Measurements from ENCODE around the gene NUDT1.

The NUDT1 gene

DNA sequence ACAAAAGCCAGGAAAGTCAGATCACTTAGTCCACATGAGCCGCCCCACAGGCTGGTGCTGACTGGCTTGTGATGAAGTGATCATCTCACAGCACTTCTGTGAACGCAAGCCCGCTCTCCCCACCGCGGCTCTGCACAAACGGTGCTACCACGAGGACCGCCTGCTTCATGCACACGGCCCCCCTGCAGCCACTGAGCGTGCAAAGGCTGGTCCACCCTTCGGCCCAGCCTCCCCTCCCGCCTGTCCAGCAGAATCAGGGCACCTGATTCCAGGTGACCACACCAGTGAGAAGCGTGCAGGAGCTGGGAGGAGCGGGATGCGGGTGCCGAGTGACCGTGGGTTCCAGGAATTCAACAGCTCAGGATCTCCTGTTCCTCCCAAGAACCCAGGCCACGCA lies 41.4 kb upstream of the NUDT1 start:
- no peak for TF ChIP-seq JUND (IDR thresholded peaks at IDR 0.05; ENCODE audit: low read depth)

DNA sequence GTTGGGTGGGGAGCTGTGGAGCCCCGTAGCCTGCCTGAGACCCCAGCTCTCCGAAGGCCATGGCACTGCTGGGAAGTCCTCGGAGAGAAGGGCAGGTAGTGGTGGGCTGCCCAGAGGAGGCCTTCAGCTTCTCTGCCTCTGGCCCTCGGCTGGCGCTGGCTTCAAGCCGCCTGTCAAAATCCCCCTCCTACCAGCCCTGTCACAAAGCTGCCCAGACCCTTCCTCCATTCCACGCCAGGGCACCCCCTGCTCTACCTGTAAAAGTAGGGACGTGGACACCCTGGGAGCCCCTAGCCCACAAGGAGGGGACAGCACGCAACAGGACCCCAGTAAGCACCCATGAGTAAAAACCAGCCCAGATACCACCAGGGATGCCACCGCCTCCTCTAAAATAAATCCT lies 40.9 kb upstream of the NUDT1 start:
- in situ Hi-C loops (cut with HindIII; ENCODE audit: low pct_unique_long_range_greater_than_20kb, low sequenced_read_pairs) = no loop called here
- no peak for DNase-seq (ENCODE audit: low read depth in 1 of 2, low spot score in 1 of 2)

More for the DNA sequence above, 41.4 kb upstream of the NUDT1 start:
- DNase-seq (ENCODE audit: low read depth in 1 of 2, low spot score in 1 of 2) = no peak
- in situ Hi-C loops (cut with HindIII; ENCODE audit: low pct_unique_long_range_greater_than_20kb, low sequenced_read_pairs) = no loop called here

GRCh38 chr7:2201686-2202360 lies 40.2 kb upstream of the NUDT1 start:
- in situ Hi-C loops (cut with HindIII; ENCODE audit: low pct_unique_long_range_greater_than_20kb, low sequenced_read_pairs) = no loop called here
- no peak for TF ChIP-seq JUND (IDR thresholded peaks at IDR 0.05; ENCODE audit: low read depth)
- DNase-seq (ENCODE audit: low read depth in 1 of 2, low spot score in 1 of 2) = no peak

More for the DNA sequence above, 40.9 kb upstream of the NUDT1 start:
- no peak for TF ChIP-seq JUND (IDR thresholded peaks at IDR 0.05; ENCODE audit: low read depth)

DNA sequence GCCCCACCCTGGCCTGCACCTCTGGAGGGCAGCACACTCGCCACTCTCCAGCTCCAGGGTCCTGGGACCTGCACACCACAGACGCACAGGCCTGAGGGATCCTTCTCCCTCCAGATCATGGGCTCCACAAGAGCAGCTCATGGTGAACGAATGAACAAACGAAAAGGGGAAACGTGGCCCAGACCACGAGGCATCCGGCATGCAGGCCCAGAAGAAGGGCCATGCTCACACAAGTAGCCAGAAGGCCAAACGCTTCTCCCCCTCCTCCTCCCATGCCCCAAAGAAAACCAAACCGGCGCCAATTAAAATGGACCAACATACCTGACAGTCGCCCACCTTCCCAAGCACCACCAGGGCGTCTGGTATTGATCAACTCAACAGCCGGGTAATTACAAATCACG lies 39.7 kb upstream of the NUDT1 start:
- no peak for TF ChIP-seq JUND (IDR thresholded peaks at IDR 0.05; ENCODE audit: low read depth)
- in situ Hi-C loops (cut with HindIII; ENCODE audit: low pct_unique_long_range_greater_than_20kb, low sequenced_read_pairs) = no loop called here
- DNase-seq (ENCODE audit: low read depth in 1 of 2, low spot score in 1 of 2) = no peak

DNA sequence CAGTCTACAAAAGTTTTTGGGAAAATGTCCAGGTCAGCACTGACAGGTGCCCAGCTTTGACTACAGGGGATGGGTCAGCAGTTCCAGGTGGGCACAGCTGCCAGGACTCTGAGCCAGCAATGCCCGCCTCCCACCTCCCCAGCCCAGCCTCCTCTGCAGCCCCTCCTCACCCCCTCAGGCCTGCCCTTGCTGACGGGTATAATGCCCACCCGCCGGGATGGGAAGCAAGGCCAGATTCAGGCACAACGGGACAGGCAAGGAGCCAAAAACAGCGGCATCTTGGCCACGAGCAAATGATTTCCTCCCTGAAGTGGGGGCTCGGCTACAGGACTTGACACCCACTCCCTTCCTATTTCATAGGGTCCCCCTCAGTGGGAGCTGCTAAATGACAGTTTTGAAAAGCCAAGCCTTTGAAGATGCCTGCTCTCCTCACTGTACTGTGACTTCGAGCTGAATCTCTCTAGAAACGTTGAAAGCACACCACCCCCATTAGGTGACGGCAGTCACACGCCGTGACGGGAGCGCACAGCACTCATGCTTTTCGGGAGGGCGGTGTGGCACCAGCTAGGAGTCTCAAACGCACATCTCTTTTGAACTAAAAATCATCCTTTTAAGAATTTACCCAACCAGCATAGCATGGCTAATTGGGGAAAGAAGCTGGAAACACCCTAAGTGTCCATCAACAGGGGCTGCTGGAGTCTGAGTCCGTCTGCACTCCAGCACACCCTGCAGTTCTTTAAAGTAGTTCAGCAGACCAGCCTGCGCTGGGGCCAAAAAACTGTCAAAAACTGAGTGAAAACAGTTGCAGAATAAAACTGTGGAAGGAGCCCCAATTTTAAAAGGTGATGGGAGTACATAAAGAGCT lies 38.9 kb upstream of the NUDT1 start:
- no peak for TF ChIP-seq JUND (IDR thresholded peaks at IDR 0.05; ENCODE audit: low read depth)
- in situ Hi-C loops (cut with HindIII; ENCODE audit: low pct_unique_long_range_greater_than_20kb, low sequenced_read_pairs) = no loop called here
- DNase-seq (ENCODE audit: low read depth in 1 of 2, low spot score in 1 of 2) = no peak

DNA sequence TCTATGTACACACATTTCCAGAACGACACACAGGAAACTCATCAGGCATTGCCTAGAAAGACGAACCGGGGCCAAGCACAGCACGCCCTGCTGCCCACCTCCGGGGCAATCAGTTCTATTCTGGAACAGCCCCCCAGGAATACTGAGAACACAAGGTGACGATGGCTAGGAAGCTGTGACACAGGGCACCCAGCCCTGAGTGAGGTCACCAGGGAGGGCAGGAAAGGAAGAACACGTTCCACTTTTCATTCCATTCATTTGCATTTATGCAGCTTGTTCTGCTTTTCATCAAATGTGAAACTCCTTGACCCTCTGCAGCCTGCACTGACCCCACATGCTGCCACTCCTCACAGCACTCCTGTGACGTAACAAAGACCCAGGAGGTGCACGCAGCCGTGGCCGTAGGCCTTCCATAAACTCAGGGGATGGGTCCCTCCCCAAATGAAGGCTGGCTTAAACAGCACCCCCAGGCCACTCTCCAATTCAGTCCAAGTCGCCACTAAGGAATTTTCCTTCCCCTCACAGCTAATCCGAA lies 38.2 kb upstream of the NUDT1 start:
- no peak for TF ChIP-seq JUND (IDR thresholded peaks at IDR 0.05; ENCODE audit: low read depth)
- DNase-seq (ENCODE audit: low read depth in 1 of 2, low spot score in 1 of 2) = no peak
- in situ Hi-C loops (cut with HindIII; ENCODE audit: low pct_unique_long_range_greater_than_20kb, low sequenced_read_pairs) = no loop called here

GRCh38 chr7:2204446-2204845 lies 37.6 kb upstream of the NUDT1 start:
- no peak for DNase-seq (ENCODE audit: low read depth in 1 of 2, low spot score in 1 of 2)
- no peak for TF ChIP-seq JUND (IDR thresholded peaks at IDR 0.05; ENCODE audit: low read depth)
- in situ Hi-C loops (cut with HindIII; ENCODE audit: low pct_unique_long_range_greater_than_20kb, low sequenced_read_pairs) = no loop called here

- no peak for DNase-seq (ENCODE audit: low read depth in 1 of 2, low spot score in 1 of 2)
- in situ Hi-C loops (cut with HindIII; ENCODE audit: low pct_unique_long_range_greater_than_20kb, low sequenced_read_pairs) = no loop called here
- TF ChIP-seq JUND (IDR thresholded peaks at IDR 0.05; ENCODE audit: low read depth) = no peak
Measured at GRCh38 chr7:2205036-2205780, 36.8 kb upstream of the NUDT1 start.

DNA sequence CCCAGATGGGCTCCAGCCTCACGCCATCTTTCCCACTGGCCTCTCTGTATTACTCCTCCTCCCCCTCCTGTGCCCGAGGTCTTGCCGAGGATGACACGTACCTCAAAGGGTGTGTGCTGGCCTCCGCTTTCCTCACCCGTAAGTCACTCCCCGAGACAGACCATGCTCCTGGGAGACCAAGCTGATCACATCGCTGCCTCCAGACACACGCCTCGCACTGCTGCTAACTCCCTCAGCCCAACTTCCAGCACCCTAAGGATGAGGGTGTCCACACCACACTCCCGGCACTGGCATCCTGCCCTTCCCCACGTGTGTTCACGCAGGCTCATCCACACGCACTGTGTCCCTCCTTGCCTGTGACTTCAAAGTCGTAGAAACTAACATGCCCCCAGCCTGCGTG lies 33.3 kb upstream of the NUDT1 start:
- in situ Hi-C loops (cut with HindIII; ENCODE audit: low pct_unique_long_range_greater_than_20kb, low sequenced_read_pairs) = no loop called here
- no peak for TF ChIP-seq JUND (IDR thresholded peaks at IDR 0.05; ENCODE audit: low read depth)
- no peak for DNase-seq (ENCODE audit: low read depth in 1 of 2, low spot score in 1 of 2)

- in situ Hi-C loops (cut with HindIII; ENCODE audit: low pct_unique_long_range_greater_than_20kb, low sequenced_read_pairs) = no loop called here
- DNase-seq (ENCODE audit: low read depth in 1 of 2, low spot score in 1 of 2) = peak; percentile 71 to 83
- TF ChIP-seq JUND (IDR thresholded peaks at IDR 0.05; ENCODE audit: low read depth) = no peak
Measured at GRCh38 chr7:2209146-2209960, 32.7 kb upstream of the NUDT1 start.

- TF ChIP-seq JUND (IDR thresholded peaks at IDR 0.05; ENCODE audit: low read depth) = no peak
- no peak for DNase-seq (ENCODE audit: low read depth in 1 of 2, low spot score in 1 of 2)
- in situ Hi-C loops (cut with HindIII; ENCODE audit: low pct_unique_long_range_greater_than_20kb, low sequenced_read_pairs) = no loop called here
Measured at GRCh38 chr7:2209961-2210323, 32.1 kb upstream of the NUDT1 start.

All from T47D (cell line).